ENCODE results near the gene CLEC16A.

DNA sequence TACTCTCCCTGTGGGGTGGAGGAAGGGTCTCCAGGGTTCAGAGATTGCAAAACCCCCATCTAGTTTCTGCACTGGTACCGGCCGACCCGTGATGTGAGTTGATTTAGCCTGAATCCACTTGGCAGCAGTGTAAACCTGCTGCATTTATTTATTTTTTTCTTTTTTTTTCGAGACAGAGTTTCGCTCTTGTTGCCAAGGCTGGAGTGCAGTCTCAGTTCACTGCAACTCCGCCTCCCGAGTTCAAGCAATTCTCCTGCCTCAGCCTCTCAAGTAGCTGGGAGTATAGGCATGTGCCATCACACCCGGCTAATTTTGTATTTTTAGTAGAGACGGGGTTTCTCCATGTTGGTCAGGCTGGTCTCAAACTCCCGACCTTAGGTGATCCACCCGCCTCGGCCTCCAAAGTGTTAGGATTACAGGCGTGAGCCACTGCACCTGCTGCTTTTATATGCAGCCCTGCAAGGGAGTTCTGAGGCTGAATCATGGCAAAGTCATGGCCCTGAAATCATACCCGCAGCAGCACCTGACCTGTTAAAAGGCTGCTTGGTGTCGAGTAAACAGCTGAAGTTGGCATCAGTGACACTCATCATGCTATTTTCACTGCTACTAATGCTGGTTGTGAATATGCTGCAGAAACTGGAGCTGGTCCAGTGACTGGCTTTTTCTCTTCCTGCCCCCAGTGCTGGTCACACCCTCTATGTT lies 23.5 kb upstream of the CLEC16A start:
- TF ChIP-seq POLR2AphosphoS5 (IDR thresholded peaks at IDR 0.05): no peak
- TF ChIP-seq, protein P1, sequence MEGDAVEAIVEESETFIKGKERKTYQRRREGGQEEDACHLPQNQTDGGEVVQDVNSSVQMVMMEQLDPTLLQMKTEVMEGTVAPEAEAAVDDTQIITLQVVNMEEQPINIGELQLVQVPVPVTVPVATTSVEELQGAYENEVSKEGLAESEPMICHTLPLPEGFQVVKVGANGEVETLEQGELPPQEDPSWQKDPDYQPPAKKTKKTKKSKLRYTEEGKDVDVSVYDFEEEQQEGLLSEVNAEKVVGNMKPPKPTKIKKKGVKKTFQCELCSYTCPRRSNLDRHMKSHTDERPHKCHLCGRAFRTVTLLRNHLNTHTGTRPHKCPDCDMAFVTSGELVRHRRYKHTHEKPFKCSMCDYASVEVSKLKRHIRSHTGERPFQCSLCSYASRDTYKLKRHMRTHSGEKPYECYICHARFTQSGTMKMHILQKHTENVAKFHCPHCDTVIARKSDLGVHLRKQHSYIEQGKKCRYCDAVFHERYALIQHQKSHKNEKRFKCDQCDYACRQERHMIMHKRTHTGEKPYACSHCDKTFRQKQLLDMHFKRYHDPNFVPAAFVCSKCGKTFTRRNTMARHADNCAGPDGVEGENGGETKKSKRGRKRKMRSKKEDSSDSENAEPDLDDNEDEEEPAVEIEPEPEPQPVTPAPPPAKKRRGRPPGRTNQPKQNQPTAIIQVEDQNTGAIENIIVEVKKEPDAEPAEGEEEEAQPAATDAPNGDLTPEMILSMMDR (IDR thresholded peaks at IDR 0.05): no peak

Measured in breast epithelium (tissue), 3 donors.